Hematopoietic multipotent progenitor cell treated with erythropoietin and hydrocortisone succinate and interleukin-3 and kit ligand, for 17 days (in vitro differentiated cells): ENCODE measurements around the gene FOXP1.
A peak's percentile ranks its signal among the peaks of the same experiment; 100 is the strongest.

Experiments
- DNase-seq: peaks from one replicate; pipeline ENCODE4 v3.0.0-alpha.2; 2015; ENCODE audit warnings: low spot score

The FOXP1 gene

DNA sequence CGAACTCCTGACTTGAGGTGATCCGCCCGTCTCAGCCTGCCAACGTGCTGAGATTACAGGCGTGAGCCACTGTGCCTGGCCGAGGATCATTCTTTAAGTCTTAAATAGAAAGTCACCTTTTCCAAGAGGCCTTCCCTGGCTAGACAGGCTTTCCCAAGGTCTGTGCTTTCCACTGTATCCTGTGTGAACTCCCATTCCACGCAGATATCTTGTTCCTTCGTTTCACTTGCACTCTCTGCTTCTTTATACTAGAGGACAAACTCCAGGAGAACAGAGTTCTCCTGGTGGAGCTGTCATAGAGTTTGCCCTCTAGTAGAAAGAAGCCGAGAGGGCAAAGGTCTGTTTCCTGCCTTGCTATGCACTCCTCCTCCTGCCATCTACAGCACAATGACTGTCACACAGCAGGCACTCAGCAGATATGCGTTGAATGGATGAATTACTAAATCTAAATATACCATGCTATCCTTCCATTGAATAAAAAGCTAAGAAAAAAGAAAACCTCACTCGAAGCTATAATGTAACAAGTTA is 211.2 kb downstream of the FOXP1 start:
- no peak for DNase-seq

DNA sequence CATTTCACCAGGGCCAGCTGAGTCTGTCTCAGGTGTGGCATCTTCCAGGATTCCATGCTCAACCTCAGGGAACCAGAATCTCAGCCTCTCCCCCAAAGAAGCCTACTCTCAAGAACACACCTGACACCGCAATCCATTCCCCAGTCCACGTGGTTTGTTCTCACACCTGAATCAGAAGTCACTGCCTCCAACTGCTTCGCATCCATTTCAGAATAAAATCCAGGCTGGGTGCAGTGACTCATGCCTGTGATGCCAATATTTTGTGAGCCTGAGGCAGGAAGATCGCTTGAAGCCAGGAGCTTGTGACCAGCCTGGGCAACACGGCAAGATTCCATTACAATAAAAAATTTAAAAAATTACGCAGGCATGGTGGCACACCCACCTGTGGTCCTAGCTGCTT is 212.2 kb downstream of the FOXP1 start:
- DNase-seq = no peak

DNA sequence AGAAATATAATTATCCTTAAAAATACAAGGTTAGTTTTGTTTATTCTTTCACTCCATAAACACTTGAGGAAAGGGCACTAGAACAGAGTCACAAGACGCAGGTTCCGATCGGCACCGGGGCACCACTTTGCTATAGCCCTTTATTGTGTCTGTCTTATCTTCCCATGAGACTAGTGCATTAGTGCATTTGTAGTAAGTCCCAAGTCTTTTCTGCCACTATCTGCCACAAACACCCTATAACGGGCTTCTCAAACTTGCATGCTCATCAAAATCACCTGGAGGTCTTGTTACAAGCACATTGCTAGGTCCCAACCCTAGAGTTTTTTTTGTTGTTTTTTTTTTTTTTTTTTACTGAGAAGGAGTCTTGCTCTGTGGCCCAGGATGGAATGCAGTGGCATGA is 213.1 kb downstream of the FOXP1 start:
- no peak for DNase-seq

DNA sequence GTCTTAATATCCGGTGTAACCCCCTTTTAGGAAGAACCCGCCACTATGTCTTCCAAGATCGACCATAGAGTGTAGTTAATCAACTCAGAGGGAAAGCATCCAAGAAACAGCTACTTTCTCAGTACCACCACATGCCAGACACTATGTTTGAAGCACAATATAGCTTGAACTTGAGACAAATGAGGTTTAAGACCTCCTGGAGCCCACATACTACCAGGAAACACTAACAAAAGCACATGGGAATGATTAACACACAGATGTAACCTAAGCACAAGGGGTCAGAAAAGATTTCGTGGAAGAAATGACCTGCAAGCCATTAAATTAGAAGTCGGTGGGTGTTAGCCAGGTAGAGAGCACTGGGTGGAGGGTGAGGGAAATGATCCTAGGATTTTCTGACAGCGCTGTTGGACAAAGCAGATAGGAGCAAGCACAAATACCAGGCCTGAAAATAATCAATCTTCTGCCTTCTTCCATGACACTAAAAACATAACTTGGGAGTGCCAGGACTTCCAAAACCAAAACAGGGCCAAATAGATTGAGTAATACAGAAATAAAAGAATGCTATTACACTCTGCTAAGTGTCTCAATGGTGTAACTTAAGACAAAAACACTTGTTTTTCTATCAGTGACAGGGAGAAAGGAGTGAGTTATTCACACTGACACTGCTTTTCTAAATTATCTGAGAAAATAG is 213.7 kb downstream of the FOXP1 start:
- DNase-seq = no peak

DNA sequence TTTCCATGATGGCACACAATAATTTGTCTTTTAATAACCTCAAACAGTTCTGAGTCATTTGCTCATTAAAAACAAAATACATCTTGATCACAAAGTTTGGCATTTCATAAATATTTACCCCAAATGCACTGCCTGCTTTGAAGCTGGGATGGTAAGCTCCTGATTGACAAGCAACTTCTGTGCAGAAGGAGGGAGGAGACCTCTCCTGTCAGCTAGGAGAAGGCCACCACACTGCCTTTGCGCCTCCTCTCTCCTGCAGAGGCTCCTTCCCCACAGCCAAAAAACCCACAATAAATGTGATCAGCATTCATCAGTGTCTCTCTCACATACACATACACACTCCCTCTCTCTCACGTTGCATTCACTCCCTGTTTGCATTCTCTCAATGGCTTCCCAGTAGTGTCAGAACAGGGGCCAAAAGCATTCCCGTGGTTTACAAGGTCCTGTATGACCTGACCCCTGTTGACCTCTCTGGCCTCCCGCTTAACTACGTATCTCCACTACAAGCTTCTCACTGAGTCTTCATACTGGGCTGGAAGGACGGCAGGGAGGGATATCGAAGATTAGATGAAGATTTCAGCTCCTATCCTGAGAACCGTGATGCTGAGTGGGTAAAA is 216.4 kb downstream of the FOXP1 start:
- DNase-seq = peak; percentile 58

DNA sequence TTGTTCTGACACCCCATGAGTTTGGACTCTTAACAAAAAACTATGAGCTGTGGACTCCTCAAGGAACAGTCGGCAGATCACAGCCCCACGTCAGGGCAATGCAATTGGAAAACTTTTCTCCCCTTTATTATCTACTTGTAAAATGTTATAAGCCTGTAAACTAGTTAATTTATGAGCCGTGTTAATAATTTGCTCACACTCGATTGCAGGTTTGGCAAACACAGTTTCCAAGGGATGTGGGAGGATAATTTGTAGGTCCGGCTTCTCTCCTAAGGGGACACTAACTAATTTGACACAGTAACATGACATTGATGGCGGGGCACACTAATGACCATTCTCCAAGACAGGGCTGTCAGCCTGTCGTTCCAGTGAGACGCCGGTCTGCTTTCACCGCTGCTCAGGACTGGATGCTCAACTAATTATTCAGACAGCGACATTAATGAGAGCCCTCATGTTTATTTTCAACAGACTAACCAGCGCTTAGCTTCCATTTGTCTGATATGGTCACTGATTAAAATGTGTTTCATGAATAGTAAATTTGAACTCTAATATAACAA is 222.1 kb downstream of the FOXP1 start:
- DNase-seq = no peak

DNA sequence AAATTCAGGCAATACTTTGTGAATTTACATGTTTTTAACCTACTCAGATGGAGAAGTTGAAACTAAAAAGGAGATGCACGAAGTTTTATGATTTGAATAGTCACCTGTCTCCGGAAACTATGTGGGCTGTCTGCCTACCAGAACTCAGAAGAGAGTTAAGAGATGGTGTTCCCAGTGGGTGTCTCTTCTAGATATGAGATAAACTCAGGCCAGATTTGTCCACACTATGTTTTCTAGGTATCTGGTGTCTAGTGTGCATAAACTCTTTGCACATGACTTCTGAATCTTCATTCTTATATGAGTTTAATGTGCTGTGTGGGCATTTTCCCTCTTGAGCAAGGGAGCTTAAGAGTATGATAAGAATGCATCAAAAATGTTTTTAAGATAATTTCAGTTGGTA is 222.8 kb downstream of the FOXP1 start:
- no peak for DNase-seq

DNA sequence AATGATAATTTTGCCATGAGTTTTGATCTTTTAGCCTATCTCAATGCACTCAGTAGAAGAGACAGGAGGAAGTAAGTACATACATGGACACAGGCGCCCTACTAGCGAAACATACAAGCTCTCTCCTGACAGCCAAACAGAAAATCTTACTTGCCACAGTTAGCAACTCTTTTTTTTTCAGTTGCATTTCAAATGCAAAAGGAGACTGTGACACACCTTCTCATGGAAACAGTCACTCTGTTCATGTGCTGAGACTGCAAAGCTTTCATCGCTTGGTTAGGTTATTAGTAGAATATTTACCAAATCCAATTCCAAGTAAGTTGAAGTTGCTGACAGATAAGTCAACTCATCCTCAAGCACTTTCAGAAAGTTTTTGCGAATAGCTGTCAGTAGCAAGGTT is 223.3 kb downstream of the FOXP1 start:
- DNase-seq = no peak

DNA sequence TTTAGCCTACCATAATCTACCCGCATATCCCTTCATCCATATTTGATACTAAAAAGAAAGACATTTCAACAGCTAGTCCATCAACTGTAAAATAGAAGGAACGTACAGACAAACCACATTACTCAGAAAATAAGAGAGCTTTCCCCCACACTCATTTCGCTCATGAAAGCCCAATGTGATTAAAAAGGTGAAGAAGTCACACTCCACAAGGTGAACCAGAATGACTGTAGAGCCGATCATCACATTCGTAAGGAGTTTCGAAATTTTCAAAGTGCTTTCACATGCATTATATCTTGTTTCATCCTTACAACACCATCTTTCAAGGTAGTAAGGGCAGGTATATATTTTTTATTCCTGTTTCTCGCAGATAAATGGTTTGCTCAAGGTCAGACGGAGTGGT is 225.3 kb downstream of the FOXP1 start:
- DNase-seq = no peak

DNA sequence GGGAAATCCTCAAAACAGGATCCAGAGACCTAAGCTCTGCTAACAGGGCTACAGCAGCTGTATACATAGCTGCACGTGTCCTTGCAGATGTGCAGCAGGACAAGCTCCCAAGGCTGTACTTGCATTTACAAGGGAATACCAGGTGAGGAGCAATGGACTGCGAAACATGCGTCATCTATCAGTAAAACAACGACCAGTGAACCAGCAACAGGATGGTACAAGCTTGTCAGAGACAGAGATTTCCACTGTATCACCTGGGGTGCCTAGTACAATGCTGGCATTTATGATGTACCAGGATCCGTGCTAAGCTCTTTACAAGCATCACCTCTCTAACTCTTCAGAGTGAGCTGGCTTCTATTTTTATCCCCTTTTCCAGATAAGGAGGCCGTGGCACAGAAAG is 227.3 kb downstream of the FOXP1 start:
- no peak for DNase-seq

DNA sequence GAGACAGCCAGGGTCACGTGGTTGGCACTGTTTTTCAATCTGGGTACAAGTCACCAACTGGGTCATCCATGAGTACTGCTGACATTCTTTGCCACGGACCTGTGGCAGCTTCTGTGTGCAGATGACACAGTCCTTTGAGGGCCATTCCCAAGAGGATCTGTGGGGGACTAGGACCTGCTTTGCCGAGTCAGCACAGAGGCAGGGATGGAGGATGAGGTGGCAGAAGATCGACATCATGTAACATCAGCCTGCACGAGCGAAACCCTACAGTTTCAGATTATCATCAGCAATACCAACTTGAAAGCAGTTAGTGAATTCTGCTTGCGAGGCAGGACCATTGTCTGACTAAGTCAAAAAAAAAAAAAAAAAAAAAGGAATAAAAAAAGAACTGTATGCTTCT is 227.7 kb downstream of the FOXP1 start:
- DNase-seq = peak; percentile 41

DNA sequence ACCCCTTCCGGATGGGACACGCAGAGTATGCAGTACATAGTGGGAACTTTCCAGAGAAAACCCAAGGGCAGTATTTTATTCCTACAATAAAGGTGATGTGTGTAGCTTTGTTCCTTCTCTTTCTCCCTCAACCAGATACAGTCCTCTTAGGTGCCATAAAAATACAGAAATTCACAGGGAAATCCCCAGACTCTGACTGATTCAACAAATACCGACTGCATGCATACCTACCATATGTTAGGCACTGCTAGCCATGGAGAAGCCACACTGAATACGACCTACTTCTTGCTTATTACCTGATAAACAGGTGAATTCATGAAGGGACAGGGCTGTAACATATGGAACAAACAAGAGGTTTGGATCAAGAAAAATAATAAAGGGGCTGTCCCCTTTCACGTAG is 228.5 kb downstream of the FOXP1 start:
- DNase-seq = no peak

DNA sequence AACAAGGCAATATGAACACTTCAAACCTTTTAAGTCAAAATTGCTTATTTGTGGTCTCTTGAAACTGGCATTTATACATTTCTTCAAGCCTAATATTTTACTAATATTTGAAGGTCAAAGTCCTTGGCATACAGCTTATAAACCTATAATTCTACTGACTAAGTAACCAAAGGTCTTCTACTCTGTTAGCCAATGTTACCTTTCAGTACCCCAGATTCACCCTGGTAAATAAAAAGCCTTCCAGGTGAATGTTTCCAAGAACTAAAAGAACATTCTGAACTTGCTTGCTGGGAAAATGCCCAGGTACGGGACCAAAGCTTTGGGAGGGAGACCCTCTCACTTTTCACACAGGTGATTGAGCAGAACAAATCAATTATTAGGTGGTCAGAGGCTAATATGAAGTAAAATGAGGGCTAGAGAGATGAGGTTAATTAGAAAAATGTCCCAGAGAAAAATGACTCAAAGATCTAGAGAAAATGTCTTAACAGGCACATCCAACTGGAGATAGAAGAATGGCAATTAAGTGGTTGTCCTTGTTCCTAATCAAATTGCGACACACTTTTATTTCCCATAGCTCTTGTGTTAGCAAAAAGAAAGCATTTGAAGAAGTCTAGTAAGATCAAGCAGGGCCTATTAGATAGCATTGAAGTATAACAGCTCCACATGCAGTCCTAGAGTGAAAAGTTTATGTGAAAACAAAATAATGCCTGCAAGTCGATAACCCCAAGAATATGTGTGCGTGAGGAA is 232.0 kb downstream of the FOXP1 start:
- DNase-seq = no peak

DNA sequence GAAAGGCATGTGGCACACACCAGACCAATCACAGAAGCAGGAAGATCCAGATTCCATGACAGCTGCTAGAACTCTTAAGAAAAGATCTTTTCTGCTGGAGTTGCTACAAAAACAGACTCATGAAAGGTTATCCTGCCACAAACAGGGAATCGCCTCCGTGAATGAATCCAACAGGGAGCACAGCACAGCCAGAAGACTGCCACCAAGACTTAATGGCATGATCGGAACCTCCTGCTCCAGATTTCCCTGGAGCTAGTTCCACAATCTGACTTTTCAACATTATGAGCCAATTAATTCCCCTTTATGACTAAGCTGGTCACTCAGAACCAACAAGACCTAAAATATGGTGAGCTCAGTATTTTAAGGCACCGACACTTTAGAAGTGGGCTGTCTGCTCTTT is 232.5 kb downstream of the FOXP1 start:
- no peak for DNase-seq

DNA sequence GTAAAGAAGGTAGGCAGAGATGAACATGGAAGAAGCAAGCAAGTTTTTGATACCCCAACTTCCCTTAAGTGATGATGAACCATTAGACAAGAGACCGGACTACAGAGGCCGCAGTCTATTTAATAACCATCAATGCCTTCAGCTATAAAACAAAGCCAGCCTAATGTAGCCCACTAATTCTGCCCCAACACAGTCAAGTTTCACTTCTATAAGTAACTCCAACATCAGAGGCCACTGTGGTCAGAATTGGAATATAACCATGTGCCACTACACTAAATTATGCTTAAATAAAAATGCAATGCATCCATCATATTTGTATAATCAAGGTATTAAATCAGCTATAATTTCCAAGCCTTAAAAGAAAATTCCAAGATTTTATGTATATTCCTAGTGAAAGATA is 234.7 kb downstream of the FOXP1 start:
- no peak for DNase-seq

DNA sequence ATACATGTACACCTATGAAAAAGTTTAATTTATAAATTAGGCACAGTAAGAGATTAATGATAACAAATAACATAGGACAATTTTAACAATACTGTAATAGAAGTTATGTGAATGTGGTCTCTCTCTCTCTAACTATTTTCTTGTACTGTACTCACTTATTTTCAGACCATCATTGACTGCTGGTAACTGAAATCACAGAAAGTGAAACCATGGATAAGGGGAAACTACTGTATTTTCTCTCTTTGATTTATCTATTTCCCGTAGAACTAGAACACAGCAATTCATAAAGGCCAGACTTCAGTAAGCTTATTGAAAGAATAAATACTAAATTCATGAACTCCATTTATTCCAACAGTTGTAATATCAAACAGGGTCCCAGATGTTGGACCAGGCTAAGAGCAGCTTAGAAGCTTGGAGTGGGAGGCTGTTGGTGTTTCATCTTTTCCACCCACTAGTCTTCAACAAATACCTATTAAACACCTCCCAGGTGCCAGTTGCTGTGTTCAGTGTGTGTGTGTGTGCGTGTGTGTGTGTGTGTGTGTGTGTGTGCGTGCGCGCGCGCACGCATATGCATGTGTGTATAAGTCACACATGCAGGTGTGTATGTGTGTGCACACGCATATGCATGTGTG is 235.4 kb downstream of the FOXP1 start:
- no peak for DNase-seq

DNA sequence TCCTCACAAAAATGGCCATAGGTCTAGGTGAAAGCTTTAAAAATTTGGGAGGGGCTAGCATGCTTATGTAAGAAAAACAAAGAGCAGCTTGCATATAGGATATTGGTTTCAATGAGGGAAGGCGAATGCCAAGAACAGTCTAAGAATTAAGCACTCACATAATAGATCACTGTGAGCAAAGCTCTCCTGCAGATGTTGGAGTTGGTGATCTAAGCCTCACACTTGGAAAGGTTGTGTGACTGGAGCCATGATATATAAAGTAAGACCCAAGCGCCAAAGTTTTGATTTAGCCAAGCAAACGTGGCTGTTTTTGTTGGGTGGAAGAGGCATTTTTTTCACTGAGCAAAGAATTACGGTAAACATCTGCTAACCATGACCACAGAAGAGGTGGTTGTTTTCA is 237.5 kb downstream of the FOXP1 start:
- no peak for DNase-seq

DNA sequence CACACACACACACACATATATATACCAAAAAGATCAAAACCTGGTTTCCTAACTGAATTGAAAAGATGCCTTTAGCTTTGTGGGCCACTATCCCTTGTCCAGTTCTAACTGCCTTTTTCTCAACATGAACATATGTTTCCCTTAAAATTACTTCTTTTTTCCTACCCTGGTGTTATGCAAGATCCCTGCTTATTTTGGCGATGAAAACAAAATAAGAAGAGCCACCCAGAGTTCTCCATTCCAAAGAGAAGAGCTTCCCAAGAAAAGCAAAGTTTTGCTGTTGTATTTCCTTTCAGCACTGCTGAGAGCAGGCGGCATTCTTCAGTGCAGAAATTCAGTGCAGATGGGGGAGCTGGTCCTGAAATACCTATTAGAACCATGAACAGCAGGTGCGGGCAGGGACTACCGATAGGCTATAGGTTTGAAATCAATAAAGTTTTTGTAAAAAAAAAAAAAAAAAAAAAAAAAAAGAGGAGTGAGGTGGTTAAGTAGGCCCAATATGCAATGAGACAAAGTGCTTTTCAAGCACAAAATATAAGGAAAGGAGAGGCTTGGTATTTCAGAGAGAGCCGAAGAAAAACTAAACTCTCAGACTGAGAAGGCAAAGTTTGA is 238.0 kb downstream of the FOXP1 start:
- DNase-seq = no peak

DNA sequence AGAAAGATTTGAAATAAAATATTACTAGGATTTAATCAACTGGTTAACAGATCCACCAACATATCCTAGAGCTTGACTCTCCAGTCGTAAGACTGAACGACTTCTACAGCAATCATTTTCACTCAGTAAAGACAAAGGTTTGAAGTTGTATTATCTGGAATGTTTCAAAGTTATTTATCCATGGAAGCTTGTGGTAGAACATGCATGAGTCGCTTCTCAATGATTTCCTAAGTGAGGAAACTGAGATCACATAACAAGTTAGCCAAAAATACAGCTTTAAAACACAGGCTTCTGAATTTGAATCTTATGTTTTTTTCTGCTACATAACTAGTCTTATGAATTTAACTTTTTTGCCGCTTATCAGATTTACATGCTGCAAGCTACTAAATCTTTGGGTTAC is 241.8 kb downstream of the FOXP1 start:
- no peak for DNase-seq

DNA sequence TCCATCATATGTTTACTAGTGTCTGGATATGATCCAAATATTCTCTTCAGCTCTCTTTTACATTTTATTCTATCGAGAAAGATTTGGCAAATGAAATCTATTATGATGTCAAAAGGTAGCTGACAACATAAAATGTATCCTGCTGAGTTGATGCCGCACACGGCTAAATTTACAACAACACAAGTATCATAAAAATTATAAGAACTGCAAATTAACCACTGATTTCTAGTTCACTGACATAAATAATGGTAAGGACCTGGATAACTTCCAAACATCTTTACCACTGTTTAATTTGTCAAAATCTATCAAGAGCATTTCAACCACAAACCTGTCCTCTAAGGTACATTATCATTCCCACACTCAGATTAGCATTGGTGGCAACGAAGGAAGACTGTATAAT is 244.5 kb downstream of the FOXP1 start:
- no peak for DNase-seq

DNA sequence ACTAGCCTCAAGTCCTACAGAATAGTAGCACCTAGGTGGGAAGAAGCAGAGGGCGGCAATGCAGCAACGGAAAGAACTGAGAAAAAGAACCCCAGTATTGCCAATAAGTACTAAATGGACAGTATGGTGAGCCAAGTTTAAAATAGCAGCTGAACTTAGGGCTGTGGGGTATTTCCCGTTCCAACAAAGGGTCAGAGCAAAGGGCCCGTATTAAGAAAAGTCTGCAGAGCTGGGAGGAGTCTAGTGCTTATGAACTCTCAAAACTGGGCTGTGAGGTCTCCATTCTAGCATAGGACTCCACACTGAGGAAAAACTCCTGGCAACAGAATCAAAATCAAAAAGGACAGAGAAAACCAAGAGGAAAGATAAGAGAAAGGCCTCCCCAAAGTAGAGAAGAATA is 250.7 kb downstream of the FOXP1 start:
- no peak for DNase-seq

DNA sequence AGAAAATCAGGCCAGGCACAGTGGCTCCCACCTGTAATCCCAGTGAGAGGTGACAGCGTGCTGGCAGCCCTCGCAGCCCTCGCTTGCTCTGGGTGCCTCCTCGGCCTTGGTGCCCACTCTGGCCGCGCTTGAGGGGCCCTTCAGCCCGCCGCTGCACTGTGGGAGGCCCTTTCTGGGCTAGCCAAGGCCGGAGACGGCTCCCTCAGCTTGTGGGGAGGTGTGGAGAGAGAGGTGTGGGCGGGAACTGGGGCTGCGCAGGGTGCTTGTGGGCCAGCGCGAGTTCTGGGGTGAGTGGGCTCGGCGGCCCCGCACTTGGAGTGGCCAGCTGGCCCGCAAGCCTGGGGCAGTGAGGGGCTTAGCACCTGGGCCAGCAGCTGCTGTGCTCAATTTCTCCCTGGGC is 252.6 kb downstream of the FOXP1 start:
- no peak for DNase-seq
